HEK293 (cell line): ENCODE measurements around the gene TMEM151A.

Source experiments
- CTCF ChIP-seq: fragments of 450-650 bp; formaldehyde crosslinking; IDR thresholded peaks from 2 replicates; pipeline ENCODE4 v1.5.1; 2016; ENCODE audit warnings: missing biosample characterization, missing genetic modification characterization
- EGR2 ChIP-seq: fragments of 450-650 bp; formaldehyde crosslinking; IDR thresholded peaks from 2 replicates; pipeline ENCODE4 v1.5.1; 2016; ENCODE audit warnings: low read depth, missing biosample characterization, missing genetic modification characterization
- HOXA7 ChIP-seq: sonication (generic); formaldehyde crosslinking; IDR thresholded peaks from 2 replicates; pipeline ENCODE4 v1.8.1; 2022; ENCODE audit warnings: missing genetic modification reagents, borderline replicate concordance
- SP2 ChIP-seq: fragments of 450-650 bp; formaldehyde crosslinking; IDR thresholded peaks from 2 replicates; pipeline ENCODE4 v1.5.1; 2016; ENCODE audit warnings: missing biosample characterization, missing genetic modification characterization
- YY1 ChIP-seq: fragments of 450-650 bp; formaldehyde crosslinking; IDR thresholded peaks from 2 replicates; pipeline ENCODE4 v1.5.1; 2018; ENCODE audit warnings: missing biosample characterization, missing genetic modification characterization
- ZNF24 ChIP-seq: fragments of 450-650 bp; formaldehyde crosslinking; IDR thresholded peaks from 2 replicates; pipeline ENCODE4 v1.5.1; 2016; ENCODE audit warnings: missing biosample characterization, missing genetic modification characterization
- ZNF274 ChIP-seq, 2 experiments: fragments of 200-500 bp in 1 of 2; fragments of 450-650 bp in 1 of 2; sonication (Bioruptor generic) in 1 of 2; formaldehyde crosslinking in 1 of 2; IDR thresholded peaks; 2 replicates each; pipeline versions ENCODE4 v1.5.1 to v1.6.1; 2014 to 2016; ENCODE audit warnings: borderline replicate concordance in 1 of 2, inconsistent platforms in 1 of 2, low read length in 1 of 2, missing biosample characterization in 1 of 2, missing genetic modification characterization in 1 of 2
- ZNF692 ChIP-seq: fragments of 450-650 bp; formaldehyde crosslinking; IDR thresholded peaks from 2 replicates; pipeline ENCODE4 v1.5.1; 2016; ENCODE audit warnings: missing biosample characterization, missing genetic modification characterization

- no peak for TF ChIP-seq YY1 (tag by site-specific recombination)
- no peak for TF ChIP-seq ZNF274 (IDR thresholded peaks at IDR 0.05; ENCODE audit: low read length)
- TF ChIP-seq ZNF274 (tag by site-specific recombination; IDR thresholded peaks at IDR 0.05; ENCODE audit: borderline replicate concordance) = no peak
- TF ChIP-seq ZNF24 = no peak
- TF ChIP-seq EGR2 (tag by site-specific recombination) = no peak
- no peak for TF ChIP-seq CTCF (tag by site-specific recombination)
- no peak for TF ChIP-seq ZNF692 (tag by site-specific recombination)
- no peak for TF ChIP-seq SP2 (tag by site-specific recombination)
- no peak for TF ChIP-seq HOXA7 (CRISPR knock-in tag)
Measured at GRCh38 chr11:66339162-66339675, 47.5 kb downstream of the TMEM151A start.
